Activated CD4-positive, alpha-beta T cell treated with anti-CD3 and anti-CD28 coated beads for 36 hours (primary cell): ENCODE data around the gene NUDT16. TPM values are rescaled to one million over a fixed set of nuclear protein-coding genes. Genes with fewer than 3 reads are reported as not detected.

ENCODE experiments used
- ATAC-seq: fragments of 200-7000 bp; cut with Tn5 transposase; one replicate; pipeline ENCODE4 v1.10.0; 2021; ENCODE audit warnings: mild to moderate bottlenecking, moderate library complexity
- CTCF ChIA-PET: fragments of 350-600 bp; sonication (Branson Sonifier 250); formaldehyde crosslinking; loops from one replicate; lab custom pipeline; 2021; ENCODE audit warnings: antibody characterized with exemption; lab: Charles Lee
- POLR2A ChIA-PET: fragments of 350-600 bp; sonication (Branson Sonifier 250); formaldehyde crosslinking; loops from one replicate; lab custom pipeline; 2021; ENCODE audit warnings: antibody characterized with exemption, inconsistent platforms; lab: Charles Lee
- DNase-seq: peaks from one replicate; pipeline ENCODE4 v3.0.0-alpha.2; 2020
- H3K27ac Mint-ChIP-seq: one replicate; pipeline ENCODE4 v1.8.0; 2021; ENCODE audit warnings: mixed read lengths
- H3K27me3 Mint-ChIP-seq: one replicate; pipeline ENCODE4 v1.8.0; 2021; ENCODE audit warnings: mixed read lengths
- H3K36me3 Mint-ChIP-seq: one replicate; pipeline ENCODE4 v1.8.0; 2021; ENCODE audit warnings: low read depth, mixed read lengths
- H3K4me1 Mint-ChIP-seq: one replicate; pipeline ENCODE4 v1.8.0; 2021; ENCODE audit warnings: mixed read lengths
- H3K4me3 Mint-ChIP-seq: one replicate; pipeline ENCODE4 v1.8.0; 2021; ENCODE audit warnings: mild to moderate bottlenecking, moderate library complexity, mixed read lengths
- H3K9me3 Mint-ChIP-seq: one replicate; pipeline ENCODE4 v1.8.0; 2021; ENCODE audit warnings: low read depth, mixed read lengths
- intact Hi-C, 2 experiments: fragments of 100-400 bp; cut with DNase I in 1 of 2; cut with micrococcal nuclease in 1 of 2; formaldehyde crosslinking; loops; one replicate each; pipeline versions ENCODE4 v1.14.2 to v1.15.1; 2022 to 2024; cut with DNase I, micrococcal nuclease
- total RNA-seq, 2 experiments: library from RNA; stranded (reverse); gene quantifications; one replicate each; pipeline ENCODE4 v1.2.3, GENCODE V29; 2021

NUDT16 gene
- total RNA-seq, 2 experiments from 2014 or later: 4.0 to 5.7 TPM

- ATAC-seq (no peak), DNase-seq (no peak)
- POLR2A ChIA-PET: no interaction called here
- Mint-ChIP-seq H3K27me3 (no peaks in the 10 kb centered on the region), H3K9me3 (no peaks in the 10 kb centered on the region), H3K4me1 (peaks cover 15% of the 10 kb centered on the region), H3K27ac (no peak overlapping the region), H3K4me3 (no peak overlapping the region), H3K36me3 (peaks cover 2% of the 10 kb centered on the region)
- CTCF ChIA-PET: no interaction called here
- intact Hi-C loops: no loop called here
Observed at GRCh38 chr3:131388490-131388799, 6.9 kb downstream of the NUDT16 start.

GRCh38 chr3:131390331-131390730 is 8.8 kb downstream of the NUDT16 start:
- no peaks in the 10 kb centered on the region for H3K27me3 Mint-ChIP-seq
- DNase-seq (no peak), ATAC-seq (no peak)
- H3K4me3 Mint-ChIP-seq: no peak overlapping the region
- H3K9me3 Mint-ChIP-seq: no peaks in the 10 kb centered on the region
- intact Hi-C loops: no loop called here
- POLR2A ChIA-PET: no interaction called here
- H3K27ac Mint-ChIP-seq: no peak overlapping the region
- H3K4me1 Mint-ChIP-seq: peaks cover 15% of the 10 kb centered on the region
- CTCF ChIA-PET: no interaction called here
- H3K36me3 Mint-ChIP-seq: peaks cover 2% of the 10 kb centered on the region

GRCh38 chr3:131393051-131393450 is 11.5 kb downstream of the NUDT16 start:
- ATAC-seq (no peak), DNase-seq (no peak)
- Mint-ChIP-seq H3K36me3 (no peaks in the 10 kb centered on the region), H3K27ac (no peak overlapping the region), H3K27me3 (peaks cover 3% of the 10 kb centered on the region), H3K9me3 (no peaks in the 10 kb centered on the region), H3K4me1 (no peaks in the 10 kb centered on the region), H3K4me3 (no peak overlapping the region)
- CTCF ChIA-PET: no interaction called here
- POLR2A ChIA-PET: no interaction called here
- intact Hi-C loops: no loop called here

- Mint-ChIP-seq H3K27ac (no peak overlapping the region), H3K4me1 (no peaks in the 10 kb centered on the region), H3K4me3 (no peak overlapping the region), H3K36me3 (no peaks in the 10 kb centered on the region), H3K27me3 (peaks cover 3% of the 10 kb centered on the region), H3K9me3 (no peaks in the 10 kb centered on the region)
- ChIA-PET CTCF (no interaction called here), POLR2A (no interaction called here)
- intact Hi-C loops: no loop called here
- no peak for DNase-seq
- no peak for ATAC-seq
Observed at GRCh38 chr3:131393868-131394267, 12.3 kb downstream of the NUDT16 start.

- ChIA-PET POLR2A (no interaction called here), CTCF (no interaction called here)
- no peak for ATAC-seq
- Mint-ChIP-seq H3K4me3 (no peak overlapping the region), H3K4me1 (no peaks in the 10 kb centered on the region), H3K9me3 (no peaks in the 10 kb centered on the region), H3K27me3 (peaks cover 3% of the 10 kb centered on the region), H3K36me3 (no peaks in the 10 kb centered on the region), H3K27ac (no peak overlapping the region)
- intact Hi-C loops: no loop called here
- no peak for DNase-seq
Observed at GRCh38 chr3:131394400-131394799, 12.8 kb downstream of the NUDT16 start.

- no peak overlapping the region for H3K4me3 Mint-ChIP-seq
- no peak overlapping the region for H3K27ac Mint-ChIP-seq
- ATAC-seq (no peak), DNase-seq (no peak)
- CTCF ChIA-PET: interaction anchor here (0.8 kb wide), 1 partner anchor 94 kb away, joined by 3 read pairs; no protein-coding TSS in a partner anchor
- intact Hi-C loops: no loop called here
- POLR2A ChIA-PET: no interaction called here
- H3K4me1 Mint-ChIP-seq: no peaks in the 10 kb centered on the region
- no peaks in the 10 kb centered on the region for H3K9me3 Mint-ChIP-seq
- H3K36me3 Mint-ChIP-seq: no peaks in the 10 kb centered on the region
- peaks cover 3% of the 10 kb centered on the region for H3K27me3 Mint-ChIP-seq
Observed at GRCh38 chr3:131396170-131396569, 14.6 kb downstream of the NUDT16 start.

- DNase-seq (no peak), ATAC-seq (no peak)
- intact Hi-C loops: no loop called here
- Mint-ChIP-seq H3K4me3 (no peak overlapping the region), H3K27ac (no peak overlapping the region), H3K27me3 (peaks cover 3% of the 10 kb centered on the region), H3K4me1 (no peaks in the 10 kb centered on the region), H3K36me3 (no peaks in the 10 kb centered on the region), H3K9me3 (no peaks in the 10 kb centered on the region)
- POLR2A ChIA-PET: no interaction called here
- CTCF ChIA-PET: no interaction called here
Observed at GRCh38 chr3:131397889-131398288, 16.3 kb downstream of the NUDT16 start.

GRCh38 chr3:131401978-131402377 is 20.4 kb downstream of the NUDT16 start:
- Mint-ChIP-seq H3K27ac (no peak overlapping the region), H3K4me3 (no peak overlapping the region), H3K27me3 (peaks cover 5% of the 10 kb centered on the region), H3K4me1 (no peaks in the 10 kb centered on the region), H3K36me3 (no peaks in the 10 kb centered on the region), H3K9me3 (peaks cover 5% of the 10 kb centered on the region)
- no peak for DNase-seq
- ATAC-seq: no peak
- intact Hi-C loops: no loop called here
- POLR2A ChIA-PET: no interaction called here
- CTCF ChIA-PET: interaction anchor here (0.7 kb wide), 1 partner anchor 88 kb away, joined by 3 read pairs; no protein-coding TSS in a partner anchor

- Mint-ChIP-seq H3K4me3 (no peak overlapping the region), H3K9me3 (peaks cover 5% of the 10 kb centered on the region), H3K27me3 (peaks cover 3% of the 10 kb centered on the region), H3K4me1 (no peaks in the 10 kb centered on the region), H3K27ac (no peak overlapping the region), H3K36me3 (no peaks in the 10 kb centered on the region)
- no peak for ATAC-seq
- intact Hi-C loops: no loop called here
- DNase-seq: no peak
- ChIA-PET POLR2A (no interaction called here), CTCF (interaction anchor here (0.7 kb wide), 1 partner anchor 87 kb away, joined by 3 read pairs; no protein-coding TSS in a partner anchor)
Observed at GRCh38 chr3:131402391-131403039, 20.9 kb downstream of the NUDT16 start.

- ChIA-PET CTCF (no interaction called here), POLR2A (no interaction called here)
- no peaks in the 10 kb centered on the region for H3K36me3 Mint-ChIP-seq
- no peak overlapping the region for H3K4me3 Mint-ChIP-seq
- peaks cover 5% of the 10 kb centered on the region for H3K9me3 Mint-ChIP-seq
- no peak for DNase-seq
- H3K27me3 Mint-ChIP-seq: peaks cover 5% of the 10 kb centered on the region
- intact Hi-C loops: no loop called here
- no peak for ATAC-seq
- no peak overlapping the region for H3K27ac Mint-ChIP-seq
- H3K4me1 Mint-ChIP-seq: no peaks in the 10 kb centered on the region
Observed at GRCh38 chr3:131403216-131403895, 21.8 kb downstream of the NUDT16 start.

GRCh38 chr3:131405411-131405810 is 23.8 kb downstream of the NUDT16 start:
- no peak for DNase-seq

GRCh38 chr3:131406274-131406673 is 24.7 kb downstream of the NUDT16 start:
- Mint-ChIP-seq H3K4me3 (no peak overlapping the region), H3K27ac (no peak overlapping the region), H3K27me3 (peaks cover 5% of the 10 kb centered on the region), H3K4me1 (no peaks in the 10 kb centered on the region), H3K9me3 (peaks cover 5% of the 10 kb centered on the region), H3K36me3 (no peaks in the 10 kb centered on the region)
- ChIA-PET CTCF (no interaction called here), POLR2A (no interaction called here)
- intact Hi-C loops: no loop called here
- DNase-seq: no peak
- no peak for ATAC-seq

More at GRCh38 chr3:131405411-131405810, 23.8 kb downstream of the NUDT16 start:
- Mint-ChIP-seq H3K9me3 (peaks cover 5% of the 10 kb centered on the region), H3K4me3 (no peak overlapping the region), H3K27me3 (peaks cover 5% of the 10 kb centered on the region), H3K4me1 (no peaks in the 10 kb centered on the region), H3K36me3 (no peaks in the 10 kb centered on the region), H3K27ac (no peak overlapping the region)
- intact Hi-C loops: no loop called here
- CTCF ChIA-PET: no interaction called here
- ATAC-seq: no peak
- POLR2A ChIA-PET: no interaction called here
